Measurements from ENCODE around the gene GNPTAB. TPM values are rescaled to one million over a fixed set of nuclear protein-coding genes. Genes with fewer than 3 reads are reported as not detected.

Gene GNPTAB
- total RNA-seq, 2 donors from 2014 or later: 15.5 to 27.2 TPM

- no peaks in the 10 kb centered on the region for H3K9me3 ChIP-seq
- H3K4me1 ChIP-seq: peaks cover 8% of the 10 kb centered on the region
- intact Hi-C loops (cut with DNase I): no loop called here
- H3K27ac ChIP-seq: no peak overlapping the region
- ATAC-seq: no peak
- H3K27me3 ChIP-seq: no peaks in the 10 kb centered on the region
- H3K36me3 ChIP-seq (replicated peaks in 1 of 2; ENCODE audit: insufficient read depth in 1 of 2, low read depth in 2 of 2): no peaks in the 10 kb centered on the region
- TF ChIP-seq CTCF (IDR thresholded peaks at IDR 0.05) (no peak), POLR2A (IDR thresholded peaks at IDR 0.05) (no peak)
- no peak for DNase-seq
- H3K4me3 ChIP-seq: no peak overlapping the region
These were observed 22.2 kb upstream of the GNPTAB start for GRCh38 chr12:101852998-101853397.

- no peaks in the 10 kb centered on the region for H3K9me3 ChIP-seq
- H3K27ac ChIP-seq: no peak overlapping the region
- H3K4me3 ChIP-seq: no peak overlapping the region
- TF ChIP-seq CTCF (IDR thresholded peaks at IDR 0.05) (no peak), POLR2A (IDR thresholded peaks at IDR 0.05) (no peak)
- no peaks in the 10 kb centered on the region for H3K27me3 ChIP-seq
- peaks cover 4% of the 10 kb centered on the region for H3K4me1 ChIP-seq
- no peaks in the 10 kb centered on the region for H3K36me3 ChIP-seq (replicated peaks in 1 of 2; ENCODE audit: insufficient read depth in 1 of 2, low read depth in 2 of 2)
- no peak for DNase-seq
- no peak for ATAC-seq
- 77 to 83% methylated on average over 1 of the region's 1 CpG for WGBS, 2 donors
- intact Hi-C loops (cut with DNase I): no loop called here
These were observed 19.4 kb upstream of the GNPTAB start for GRCh38 chr12:101850199-101850598.

GRCh38 chr12:101847325-101847724 is 16.6 kb upstream of the GNPTAB start:
- intact Hi-C loops (cut with DNase I): no loop called here

GRCh38 chr12:101845137-101845711 is 14.5 kb upstream of the GNPTAB start:
- WGBS, 2 donors: 70 to 78% methylated on average over 5 of the region's 5 CpGs
- no peaks in the 10 kb centered on the region for H3K9me3 ChIP-seq
- no peak overlapping the region for H3K4me3 ChIP-seq
- H3K4me1 ChIP-seq: no peaks in the 10 kb centered on the region
- no peak overlapping the region for H3K27ac ChIP-seq
- TF ChIP-seq CTCF (IDR thresholded peaks at IDR 0.05) (no peak), POLR2A (IDR thresholded peaks at IDR 0.05) (no peak)
- no peaks in the 10 kb centered on the region for H3K27me3 ChIP-seq
- intact Hi-C loops (cut with DNase I): no loop called here
- ATAC-seq (no peak), DNase-seq (no peak)
- no peaks in the 10 kb centered on the region for H3K36me3 ChIP-seq (replicated peaks in 1 of 2; ENCODE audit: insufficient read depth in 1 of 2, low read depth in 2 of 2)

More at GRCh38 chr12:101847325-101847724, 16.6 kb upstream of the GNPTAB start:
- no peaks in the 10 kb centered on the region for H3K4me1 ChIP-seq
- H3K27ac ChIP-seq: no peak overlapping the region
- H3K27me3 ChIP-seq: no peaks in the 10 kb centered on the region
- TF ChIP-seq POLR2A (IDR thresholded peaks at IDR 0.05) (no peak), CTCF (IDR thresholded peaks at IDR 0.05) (no peak)
- H3K4me3 ChIP-seq: no peak overlapping the region
- WGBS, 2 donors: 42 to 46% methylated on average over 5 of the region's 5 CpGs
- no peaks in the 10 kb centered on the region for H3K9me3 ChIP-seq
- no peaks in the 10 kb centered on the region for H3K36me3 ChIP-seq (replicated peaks in 1 of 2; ENCODE audit: insufficient read depth in 1 of 2, low read depth in 2 of 2)
- no peak for ATAC-seq
- no peak for DNase-seq

- Histone ChIP-seq H3K36me3 (replicated peaks in 1 of 2; ENCODE audit: insufficient read depth in 1 of 2, low read depth in 2 of 2) (no peaks in the 10 kb centered on the region), H3K27ac (no peak overlapping the region), H3K4me3 (no peak overlapping the region), H3K27me3 (no peaks in the 10 kb centered on the region), H3K9me3 (no peaks in the 10 kb centered on the region), H3K4me1 (no peaks in the 10 kb centered on the region)
- TF ChIP-seq POLR2A (IDR thresholded peaks at IDR 0.05) (no peak), CTCF (IDR thresholded peaks at IDR 0.05) (no peak)
- no peak for DNase-seq
- no peak for ATAC-seq
- 65 to 83% methylated on average over 4 of the region's 4 CpGs for WGBS, 2 donors
- intact Hi-C loops (cut with DNase I): no loop called here
These were observed 10.3 kb upstream of the GNPTAB start for GRCh38 chr12:101841069-101841468.
